ENCODE data around the gene C6orf52. TPM values are rescaled to one million over a fixed set of nuclear protein-coding genes. Genes with fewer than 3 reads are reported as not detected.
"Not testable (repeated sequence)": the region's sequence is repeated elsewhere in the genome, so short reads cannot be mapped to it uniquely, and the experiment has no call there.

C6orf52 gene
- total RNA-seq, result 1.8 TPM

DNA sequence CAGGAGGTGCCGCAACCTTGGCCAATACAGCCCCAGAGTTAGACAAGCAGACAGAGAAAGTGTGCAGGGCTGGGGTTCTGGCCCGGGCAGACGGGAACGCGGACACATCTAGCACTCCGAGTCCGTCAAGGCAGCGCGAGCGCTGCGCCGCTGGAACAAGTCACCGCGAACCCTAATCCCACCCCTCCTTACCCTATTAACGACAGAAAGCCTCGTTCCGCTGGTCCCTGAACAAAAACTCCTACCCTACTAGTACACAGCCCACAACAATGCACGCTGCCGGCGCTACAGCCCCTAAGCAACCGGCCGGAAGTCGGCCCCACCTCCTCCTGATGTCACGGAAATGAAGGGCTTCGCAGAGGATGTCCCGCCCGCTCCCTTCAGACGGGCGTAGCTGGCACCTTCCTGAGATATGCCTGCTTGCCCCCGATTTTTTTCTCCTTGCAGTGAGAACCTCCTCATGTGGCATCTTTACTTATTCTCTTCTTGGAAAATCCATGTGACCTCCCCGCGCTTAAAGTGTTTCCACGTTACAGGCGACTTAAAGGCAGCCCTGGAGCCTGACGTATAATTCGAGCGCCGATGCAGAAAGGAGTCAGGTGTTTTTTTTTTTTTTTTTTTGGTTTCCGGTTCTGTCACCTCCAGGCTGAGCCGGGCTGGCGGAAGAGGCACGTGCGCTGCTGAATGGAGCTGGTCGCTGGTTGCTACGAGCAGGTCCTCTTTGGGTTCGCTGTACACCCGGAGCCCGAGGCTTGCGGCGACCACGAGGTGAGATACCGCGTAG is at the start of gene C6orf52, which contains the start of gene PAK1IP1:
C6orf52 (minus strand) TSS at position 315 of the 784 bp plus-strand sequence. CDS start 7,066 bp downstream, outside the sequence.
PAK1IP1 (plus strand) TSS at position 671 of the 784 bp plus-strand sequence; CDS start at position 685, 14 bp downstream.
- peak; percentile 92 for DNase-seq (ENCODE audit: low spot score)

DNA sequence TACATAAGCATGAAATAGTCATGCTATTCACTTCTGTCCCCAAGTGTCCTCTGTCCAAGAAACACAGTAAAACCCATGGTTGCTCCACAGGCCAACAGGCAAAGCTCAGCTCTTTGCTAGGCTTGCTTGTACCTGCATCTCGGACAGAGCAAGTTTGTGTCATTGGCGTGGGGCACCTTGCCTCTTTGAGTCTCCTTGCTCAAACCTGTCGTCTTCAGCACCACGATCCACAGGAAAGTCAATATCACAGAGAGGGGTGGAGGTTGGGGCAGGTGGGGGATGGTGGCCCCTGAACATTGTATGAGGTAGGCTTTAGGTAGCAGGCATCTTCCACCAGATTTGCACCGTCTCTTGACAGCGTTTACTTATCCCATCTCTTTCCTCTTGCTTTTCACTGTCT is 49.1 kb upstream of the C6orf52 start:
- DNase-seq (ENCODE audit: low spot score), result no peak

DNA sequence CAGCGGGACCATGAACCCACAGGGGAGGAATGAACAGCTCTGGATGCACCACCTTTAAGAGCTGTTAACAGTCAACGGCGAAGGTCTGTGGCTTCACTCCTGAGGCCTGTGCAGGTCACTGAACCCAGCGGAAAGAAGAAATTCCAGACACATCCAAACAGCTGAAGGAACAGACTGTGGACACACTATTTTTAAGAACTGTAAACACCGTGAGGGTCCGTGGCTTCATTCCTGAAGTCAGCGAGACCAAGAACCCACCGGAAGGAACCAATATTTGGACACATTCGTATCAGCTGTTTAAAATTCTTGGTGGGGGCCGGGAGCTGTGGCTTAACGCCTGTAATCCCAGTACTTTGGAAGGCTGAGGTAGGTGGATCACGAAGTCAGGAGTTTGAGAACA is 47.8 kb upstream of the C6orf52 start:
- DNase-seq (ENCODE audit: low spot score), result no peak

DNA sequence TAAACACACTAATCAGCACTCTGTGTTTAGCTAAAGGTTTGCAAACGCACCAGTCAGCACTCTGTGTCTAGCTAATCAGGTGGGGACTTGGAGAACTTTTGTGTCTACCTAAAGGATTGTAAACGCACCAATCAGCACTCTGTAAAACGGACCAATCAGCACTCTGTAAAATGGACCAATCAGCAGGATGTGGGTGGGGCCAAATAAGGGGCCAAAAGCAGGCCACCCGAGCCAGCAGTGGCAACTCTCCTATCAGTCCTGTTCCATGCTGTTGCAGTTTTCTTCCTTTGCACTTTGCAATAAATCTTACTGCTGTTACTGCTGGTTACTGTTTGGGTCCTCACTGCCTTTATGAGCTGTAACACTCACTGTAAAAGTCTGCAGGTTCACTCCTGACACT is 47.2 kb upstream of the C6orf52 start:
- not testable (repeated sequence) for DNase-seq (ENCODE audit: low spot score)

DNA sequence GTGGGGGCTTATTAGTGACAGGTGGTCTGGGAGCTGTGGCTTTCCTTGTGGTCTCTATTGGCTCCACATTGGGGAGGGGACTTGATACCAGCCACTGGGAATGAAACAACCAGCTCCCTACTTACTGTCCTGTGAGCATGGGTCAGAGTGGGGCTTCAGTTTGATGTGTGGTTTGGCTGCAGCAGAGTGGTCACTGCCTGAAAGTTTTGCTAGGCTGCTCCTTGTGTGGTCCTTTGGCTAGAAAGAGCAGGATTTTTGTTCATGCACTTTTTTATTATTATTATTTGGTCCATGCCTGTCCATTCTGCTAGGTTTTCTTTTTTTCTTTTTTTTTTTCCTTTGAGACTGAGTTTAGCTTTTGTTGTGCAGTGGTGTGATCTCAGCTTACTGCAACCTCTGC is 45.6 kb upstream of the C6orf52 start:
- DNase-seq (ENCODE audit: low spot score), result no peak

DNA sequence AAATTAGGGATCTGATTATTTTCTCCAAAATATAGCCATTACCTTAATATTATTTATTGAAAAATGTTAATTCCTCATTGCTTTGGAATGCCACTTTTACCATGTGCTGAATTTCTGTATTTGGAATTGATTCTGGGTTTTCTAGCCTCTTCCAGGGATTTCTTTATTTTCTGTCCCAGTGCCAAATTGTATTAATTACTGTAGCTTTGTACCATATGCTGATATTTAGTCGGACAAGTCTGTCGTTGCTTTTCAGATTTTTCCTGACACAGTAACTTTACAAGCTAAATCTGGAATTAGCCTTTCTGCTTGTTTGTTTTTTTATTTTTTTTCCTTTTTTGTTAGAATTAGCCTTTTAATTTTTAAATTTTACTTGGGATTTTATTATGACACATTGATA is 42.3 kb upstream of the C6orf52 start:
- no peak for DNase-seq (ENCODE audit: low spot score)

DNA sequence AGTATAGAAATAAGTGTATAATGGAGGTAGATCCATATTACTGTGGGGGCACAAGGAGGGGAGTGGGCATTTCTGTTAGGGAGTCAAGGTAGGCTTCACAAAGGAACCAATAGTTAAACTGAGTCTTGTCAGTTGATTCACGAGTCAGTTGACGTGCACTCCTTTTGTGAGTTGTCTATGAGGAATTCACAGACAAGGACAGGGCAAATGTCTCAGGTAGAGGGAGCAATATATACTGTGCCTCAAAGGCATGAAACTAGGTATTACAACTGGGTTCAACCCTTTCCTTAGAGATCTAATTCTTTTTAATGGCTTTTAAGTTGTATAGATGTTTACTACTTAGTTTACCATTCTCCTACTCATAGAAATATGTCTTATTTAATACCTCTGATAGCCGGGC is 39.4 kb upstream of the C6orf52 start:
- DNase-seq (ENCODE audit: low spot score), result no peak

DNA sequence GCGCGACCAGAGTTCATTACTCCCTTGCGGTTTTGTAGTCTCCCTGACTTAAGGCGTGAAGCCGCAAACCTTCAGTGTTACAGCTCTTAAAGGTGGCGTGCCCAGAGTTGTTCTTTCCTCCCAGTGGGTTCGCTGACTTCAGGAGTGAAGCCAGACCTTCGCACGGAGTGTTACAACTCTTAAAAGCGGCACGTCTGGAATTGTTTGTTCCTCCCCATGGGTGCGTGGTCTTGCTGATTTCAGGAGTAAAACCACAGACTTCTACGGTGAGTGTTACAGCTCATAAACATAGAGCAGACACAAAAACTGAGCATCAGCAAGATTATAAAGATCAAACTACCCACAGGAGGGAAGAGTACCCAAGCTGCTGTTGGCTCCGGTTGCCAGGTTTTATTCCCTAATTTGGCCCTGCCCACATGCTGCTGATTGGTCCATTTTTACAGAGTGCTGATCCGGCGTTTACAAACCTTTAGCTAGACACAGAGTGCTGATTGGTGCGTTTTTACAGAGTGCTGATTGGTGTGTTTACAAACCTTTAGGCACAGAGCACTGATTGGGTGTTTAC is 38.8 kb upstream of the C6orf52 start:
- peak; percentile 26 for DNase-seq (ENCODE audit: low spot score)

DNA sequence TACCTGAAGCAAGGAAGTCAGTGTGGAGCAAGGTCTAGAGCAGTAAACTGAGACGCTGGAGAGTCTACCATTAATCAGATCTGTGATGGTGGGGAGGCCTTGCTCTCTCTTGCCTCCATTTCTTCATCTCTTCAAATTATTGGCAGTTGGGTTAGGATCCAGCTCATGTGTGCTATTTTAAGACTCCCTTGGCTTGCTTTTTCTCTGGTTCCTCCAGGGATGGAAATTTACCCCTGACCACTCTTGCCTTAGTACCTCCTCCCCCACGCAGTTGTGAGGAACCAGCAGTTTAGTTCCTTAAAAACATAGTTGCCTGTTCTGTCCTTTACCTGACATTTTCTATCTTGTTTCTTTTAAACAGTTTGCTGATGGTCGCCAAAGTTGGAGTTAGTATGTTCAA is 35.8 kb upstream of the C6orf52 start:
- DNase-seq (ENCODE audit: low spot score), result no peak

DNA sequence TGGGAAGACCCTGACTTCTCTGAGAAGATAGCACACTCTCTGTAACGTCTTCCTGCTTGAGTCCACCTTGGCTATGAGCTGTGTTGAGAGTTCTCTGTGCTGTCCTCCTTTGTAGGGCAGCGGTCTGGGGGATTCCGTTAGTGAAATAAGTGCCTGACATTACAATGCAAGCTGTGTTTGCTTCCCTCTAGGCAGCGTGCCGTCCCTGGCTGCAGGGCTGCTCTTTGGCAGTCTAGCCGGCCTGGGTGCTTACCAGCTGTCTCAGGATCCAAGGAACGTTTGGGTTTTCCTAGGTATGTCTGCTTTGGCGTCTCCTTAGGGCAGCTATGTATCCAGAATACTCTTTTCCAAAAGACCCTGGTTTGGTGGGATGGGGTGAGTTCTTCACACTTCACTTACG is 31.3 kb upstream of the C6orf52 start:
- no peak for DNase-seq (ENCODE audit: low spot score)

DNA sequence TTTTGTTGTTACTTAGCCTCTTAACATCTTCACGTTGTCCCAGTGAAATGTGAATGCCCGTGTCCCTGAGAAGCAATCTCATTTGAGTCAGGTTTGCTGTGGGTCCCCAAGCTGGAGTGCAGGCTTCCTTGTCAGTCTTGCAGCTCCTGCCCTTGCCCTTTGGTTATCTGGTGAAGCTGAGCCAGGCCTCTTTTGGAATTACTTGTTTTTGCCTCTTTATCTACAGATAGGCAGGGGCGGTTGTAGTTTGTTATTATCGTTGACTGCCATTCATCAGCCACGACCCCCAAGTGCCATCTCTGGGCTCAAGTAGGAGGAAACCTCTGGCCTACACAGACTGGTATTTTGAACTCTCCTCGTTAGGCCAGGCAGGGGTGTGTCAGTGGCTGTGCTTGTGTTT is 30.6 kb upstream of the C6orf52 start:
- DNase-seq (ENCODE audit: low spot score), result no peak

DNA sequence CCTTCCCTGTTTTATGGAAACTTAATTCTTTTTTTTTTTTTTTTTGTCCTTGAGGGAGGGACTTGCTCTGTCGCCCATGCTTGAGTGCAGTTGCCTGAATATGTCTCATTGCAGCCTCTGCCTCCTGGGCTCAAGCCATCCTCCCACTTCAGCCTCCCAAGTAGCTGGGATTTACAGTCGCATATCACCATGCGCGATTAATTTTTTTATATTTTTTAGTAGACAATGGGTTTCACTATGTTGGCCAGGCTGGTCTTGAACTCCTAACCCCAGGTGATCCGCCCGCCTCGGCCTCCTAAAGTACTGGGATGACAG is 29.1 kb upstream of the C6orf52 start:
- no peak for DNase-seq (ENCODE audit: low spot score)

DNA sequence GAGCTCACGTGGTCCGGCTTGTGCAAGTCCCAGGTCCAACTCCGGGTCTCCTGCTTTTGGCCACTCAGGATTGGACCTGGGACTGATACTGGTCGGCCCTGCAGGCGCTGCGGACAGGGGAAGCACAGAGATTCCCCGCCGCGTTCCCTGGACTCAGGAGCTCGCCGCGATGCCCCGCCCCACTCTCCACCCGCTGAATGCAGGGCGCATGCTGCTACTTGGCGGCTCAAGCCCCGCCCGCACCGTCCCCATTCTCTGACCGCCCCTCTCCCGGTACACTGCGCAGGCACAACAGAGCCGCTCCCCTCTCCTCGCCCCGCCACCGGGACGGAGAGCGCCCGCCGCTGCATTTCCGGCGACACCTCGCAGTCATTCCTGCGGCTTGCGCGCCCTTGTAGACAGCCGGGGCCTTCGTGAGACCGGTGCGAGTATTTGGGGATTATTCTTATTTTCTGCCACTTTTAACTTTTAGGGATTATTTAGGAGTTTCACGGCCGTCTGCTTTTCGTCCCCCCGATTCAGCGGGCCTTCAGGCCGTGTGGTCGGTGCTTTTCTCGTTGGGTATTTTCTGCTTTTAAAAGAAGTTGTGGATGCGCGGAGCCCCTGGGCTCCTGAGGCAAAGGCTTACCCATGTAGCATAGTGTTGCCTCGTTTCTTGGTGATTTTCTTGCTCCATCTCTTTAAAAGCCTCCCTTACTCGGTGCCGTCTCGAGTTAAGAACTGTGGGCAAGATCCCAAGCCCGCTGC is 28.6 kb upstream of the C6orf52 start, which contains the start of gene TMEM14C:
TMEM14C (plus strand) TSS at position 251 of the 747 bp plus-strand sequence. CDS start 1,544 bp downstream, outside the sequence.
- DNase-seq (ENCODE audit: low spot score), result peak; percentile 98

DNA sequence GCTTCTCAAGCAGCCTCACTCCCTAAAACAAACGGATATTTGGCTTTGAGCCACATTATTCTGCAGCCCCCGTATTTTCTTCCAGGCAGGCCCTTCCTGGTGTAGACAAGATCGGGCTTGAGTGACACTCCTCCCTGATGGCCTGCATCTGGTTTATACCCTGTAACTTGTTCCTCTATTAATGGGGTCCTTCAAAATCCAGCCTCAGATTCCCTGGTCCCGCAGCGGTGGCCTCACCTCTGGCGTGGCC is 28.1 kb upstream of the C6orf52 start:
- DNase-seq (ENCODE audit: low spot score), result no peak

DNA sequence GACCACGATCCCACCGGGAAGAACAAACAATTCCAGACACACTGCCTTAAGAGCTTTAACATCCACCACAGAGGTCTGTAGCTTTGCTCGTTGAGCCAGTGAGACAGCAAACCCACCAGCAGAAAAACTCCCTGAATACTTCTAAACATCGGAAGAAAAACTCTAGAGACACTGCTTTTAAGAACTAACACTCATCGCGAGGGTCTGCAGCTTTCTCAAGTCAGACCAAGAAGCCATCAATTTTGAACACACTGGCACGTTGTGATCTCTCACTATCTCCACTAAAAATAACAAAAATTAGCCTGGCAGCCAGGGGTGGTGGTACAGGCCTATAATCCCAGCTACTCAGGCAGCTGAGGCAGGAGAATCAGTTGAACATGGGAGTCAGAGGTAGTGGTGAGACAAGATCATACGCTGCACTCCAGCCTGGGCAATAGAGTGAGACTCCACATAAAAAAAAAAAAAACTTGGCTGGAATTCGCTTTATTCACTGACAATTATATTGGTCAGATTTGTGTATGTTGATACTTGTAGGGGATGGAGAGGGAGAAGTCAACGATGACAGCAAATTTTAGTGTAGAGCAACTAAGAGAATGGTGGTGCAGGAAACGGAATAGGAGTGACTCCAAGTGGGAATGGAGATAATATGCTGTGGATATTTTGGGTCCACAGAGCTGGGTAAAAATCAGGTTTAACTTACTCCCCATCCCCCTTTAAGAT is 27.6 kb upstream of the C6orf52 start:
- no peak for DNase-seq (ENCODE audit: low spot score)

DNA sequence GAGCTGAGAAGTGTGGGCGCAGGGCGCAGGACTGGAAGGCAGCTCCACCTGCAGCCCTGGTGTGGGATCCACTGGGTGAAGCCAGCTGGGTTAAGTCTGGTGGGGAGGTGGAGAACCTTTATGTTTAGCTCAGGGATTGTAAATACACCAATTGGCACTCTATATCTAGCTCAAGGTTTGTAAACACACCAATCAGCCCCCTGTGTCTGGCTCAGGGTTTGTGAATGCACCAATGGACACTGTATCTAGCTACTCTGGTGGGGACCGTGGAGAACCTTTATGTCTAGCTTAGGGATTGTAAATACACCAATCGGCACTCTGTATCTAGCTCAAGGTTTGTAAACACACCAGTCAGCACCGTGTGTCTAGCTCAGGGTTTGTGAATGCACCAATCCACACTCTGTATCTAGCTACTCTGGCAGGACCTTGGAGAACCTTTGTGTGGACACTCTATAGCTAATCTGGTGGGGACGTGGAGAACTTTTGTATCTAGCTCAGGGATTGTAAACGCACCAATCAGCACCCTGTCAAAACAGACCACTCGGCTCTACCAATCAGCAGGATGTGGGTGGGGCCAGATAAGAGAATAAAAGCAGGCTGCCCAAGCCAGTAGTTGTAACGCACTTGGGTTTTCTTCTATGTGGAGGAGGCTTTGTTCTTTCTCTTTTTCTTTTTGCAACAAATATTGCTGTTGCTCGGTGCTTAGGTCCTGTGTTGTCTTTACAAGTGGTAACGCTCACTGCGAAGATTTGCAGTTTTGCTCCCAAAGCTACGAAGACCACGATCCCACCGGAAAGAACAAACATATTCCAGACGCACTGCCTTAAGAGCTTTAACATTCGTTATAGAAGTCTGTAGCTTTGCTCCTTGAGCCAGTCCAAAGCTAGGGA is 26.8 kb upstream of the C6orf52 start:
- DNase-seq (ENCODE audit: low spot score), result not testable (repeated sequence)

DNA sequence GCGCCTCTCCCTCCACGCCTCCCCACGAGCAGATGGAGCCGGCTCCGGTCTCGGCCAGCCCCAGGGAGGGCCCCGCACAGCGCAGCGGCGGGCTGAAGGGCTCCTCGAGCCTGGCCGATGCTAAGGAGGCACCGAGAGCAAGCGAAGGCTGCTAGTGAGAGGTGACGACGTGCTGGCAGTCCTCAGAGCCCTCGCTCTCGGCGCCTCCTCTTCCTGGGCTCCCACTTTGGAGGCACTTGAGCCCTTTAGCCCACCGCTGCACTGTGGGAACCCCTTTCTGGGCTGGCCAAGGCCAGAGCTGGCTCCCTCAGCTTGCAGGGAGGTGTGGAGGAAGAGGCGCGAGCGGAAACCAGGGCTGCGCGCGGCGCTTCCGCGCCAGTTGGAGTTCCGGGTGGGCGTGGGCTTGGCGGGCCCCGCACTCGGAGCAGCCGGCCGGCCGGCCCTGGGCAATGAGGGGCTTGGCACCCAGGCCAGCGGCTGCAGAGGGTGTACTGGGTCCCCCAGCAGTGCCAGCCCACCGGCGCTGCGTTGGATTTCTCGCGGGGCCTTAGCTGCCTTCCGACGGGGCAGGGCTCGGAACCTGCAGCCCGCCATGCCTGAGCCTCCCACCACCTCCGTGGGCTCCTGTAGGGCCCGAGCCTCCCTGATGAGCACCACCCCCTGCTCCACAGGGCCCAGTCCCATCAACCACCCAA is 26.0 kb upstream of the C6orf52 start:
- peak; percentile 69 for DNase-seq (ENCODE audit: low spot score)

DNA sequence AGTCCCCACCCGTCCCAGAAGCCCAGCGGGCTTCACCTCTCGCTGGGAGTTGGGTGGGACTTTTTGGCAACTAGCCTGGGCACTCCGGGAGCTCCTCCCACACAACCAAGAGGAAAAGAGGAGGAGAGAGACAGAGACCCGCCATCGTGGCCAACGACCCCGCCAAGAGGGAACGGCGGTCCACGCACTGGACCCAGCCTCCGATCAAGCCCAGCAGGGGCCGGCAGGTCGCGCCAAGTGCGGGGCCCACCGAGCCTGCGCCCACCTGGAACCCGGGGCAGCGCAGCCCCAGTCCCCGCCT is 25.5 kb upstream of the C6orf52 start:
- peak; percentile 61 for DNase-seq (ENCODE audit: low spot score)

DNA sequence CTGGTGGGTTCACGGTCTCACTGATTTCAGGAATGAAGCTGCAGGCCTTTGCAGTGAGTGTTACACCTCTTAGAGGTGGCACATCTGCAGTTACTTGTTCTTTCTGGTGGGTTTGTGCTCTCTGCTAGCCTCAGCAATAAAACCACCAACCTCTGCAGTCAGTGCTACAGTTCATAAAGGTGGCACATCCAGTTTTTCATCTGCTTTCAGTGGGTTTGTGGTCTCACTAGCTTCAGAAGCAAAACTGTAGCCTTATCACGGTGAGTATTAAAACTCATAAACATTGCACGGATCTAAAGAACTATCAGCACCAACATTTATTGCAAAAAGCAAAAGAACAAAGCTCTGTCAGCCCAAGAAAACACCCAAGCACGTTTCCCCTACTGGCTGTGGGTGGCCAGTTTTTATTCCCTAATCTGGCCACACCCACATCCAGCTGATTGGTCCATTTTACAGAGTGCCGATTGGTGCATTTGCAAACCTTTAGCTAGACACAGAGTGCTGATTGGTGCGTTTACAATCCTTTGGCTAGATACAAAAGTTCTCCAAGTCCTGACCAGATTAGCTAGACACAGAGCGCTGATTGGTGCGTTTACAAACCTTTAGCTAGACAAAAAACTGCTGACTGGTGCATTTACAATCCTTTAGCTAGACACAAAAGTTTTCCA is 25.0 kb upstream of the C6orf52 start:
- DNase-seq (ENCODE audit: low spot score), result no peak

DNA sequence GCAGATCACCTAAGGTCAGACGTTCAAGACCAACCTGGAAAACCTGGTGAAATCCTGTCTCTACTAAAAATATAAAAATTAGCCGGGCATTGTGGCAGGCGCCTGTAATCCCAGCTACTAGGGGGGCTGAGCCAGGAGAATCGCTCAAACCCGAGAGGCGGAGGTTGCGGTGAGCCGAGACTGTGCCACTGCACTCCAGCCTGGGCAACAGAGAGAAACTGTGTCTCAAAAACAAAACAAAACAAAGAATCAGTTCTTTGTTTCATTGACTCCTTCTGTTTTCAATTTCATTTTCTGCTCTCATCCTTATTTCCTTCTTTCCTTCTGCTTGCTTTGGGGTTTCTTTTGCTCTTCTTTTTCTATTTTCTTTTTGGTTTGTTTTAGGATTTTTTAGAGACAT is 19.5 kb upstream of the C6orf52 start:
- DNase-seq (ENCODE audit: low spot score), result no peak
